ENCODE data around the gene FPR2.
"Not testable (repeated sequence)": the region's sequence is repeated elsewhere in the genome, so short reads cannot be mapped to it uniquely, and the experiment has no call there.

FPR2 gene

DNA sequence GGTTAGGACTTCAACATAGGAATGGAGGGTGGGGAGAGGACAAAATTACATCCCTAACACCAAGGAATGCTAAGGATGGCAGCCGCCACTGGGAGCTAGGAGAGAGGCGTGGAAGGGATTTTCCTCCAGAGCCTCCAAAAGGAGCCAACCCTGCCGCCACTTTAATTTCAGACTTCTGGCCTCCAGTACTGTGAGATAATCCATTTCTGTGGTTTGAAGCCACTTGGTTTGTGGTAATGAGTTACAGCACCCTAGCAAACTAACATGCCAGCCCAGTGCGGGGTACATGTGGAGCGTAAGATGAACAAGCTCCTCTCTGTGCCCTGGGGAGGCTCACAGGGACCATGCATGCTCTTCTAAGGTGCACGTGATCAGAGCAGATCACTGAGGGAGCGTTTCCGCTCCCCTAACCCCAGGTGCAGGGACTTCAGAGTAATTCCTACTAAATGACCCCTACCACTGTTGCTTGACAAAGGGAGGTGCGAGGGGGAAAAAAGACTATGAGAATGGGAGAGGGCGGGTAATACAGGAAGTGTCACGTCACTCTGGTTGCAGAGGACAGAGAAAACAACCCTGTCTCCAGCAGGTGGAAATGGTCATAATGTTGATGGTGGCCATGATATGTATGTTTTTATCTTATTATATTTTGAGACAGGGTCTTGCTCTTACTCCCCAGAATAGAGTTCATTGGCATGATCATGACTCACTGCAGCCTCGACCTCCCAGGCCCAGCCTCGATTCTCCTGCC lies 21.3 kb upstream of the FPR2 start:
- DNase-seq (ENCODE audit: low read depth) = no peak

DNA sequence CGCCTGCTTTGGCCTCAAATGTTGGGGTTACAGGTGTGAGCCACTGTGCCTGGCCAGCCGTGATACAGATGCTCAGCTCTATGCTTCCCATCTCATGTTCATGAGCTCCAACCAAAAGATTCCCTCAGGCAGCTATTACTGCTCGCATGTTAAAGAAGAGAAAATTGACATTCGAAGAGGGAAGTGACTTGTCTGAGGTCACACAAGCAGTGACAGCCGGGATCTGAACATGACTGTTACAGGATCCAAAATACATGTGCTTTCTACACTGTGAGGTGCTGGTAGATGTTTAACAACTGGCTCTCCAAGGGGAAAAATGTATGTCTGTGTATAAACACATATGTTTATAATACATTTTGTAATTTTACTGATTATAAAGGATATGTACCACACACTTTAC lies 20.6 kb upstream of the FPR2 start:
- no peak for DNase-seq (ENCODE audit: low read depth)

DNA sequence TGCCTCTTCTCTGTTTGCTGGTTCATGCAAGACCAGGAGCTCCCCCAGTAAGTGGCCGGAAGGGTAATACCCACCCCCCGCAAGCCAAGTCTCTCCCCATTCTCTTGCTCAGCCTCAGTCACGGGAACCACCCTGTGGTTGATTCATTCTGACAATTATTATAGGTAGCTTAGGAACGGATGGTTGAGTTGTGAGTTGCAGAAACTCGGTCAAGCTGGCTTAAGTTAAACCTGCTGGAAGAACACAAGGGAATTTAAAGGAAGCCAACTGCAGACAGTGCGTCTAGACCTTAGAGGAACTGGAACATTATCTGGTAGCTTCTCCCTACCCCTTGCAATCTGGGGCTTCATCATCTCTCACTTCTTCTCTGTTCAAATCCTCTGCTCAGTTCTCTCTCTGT lies 18.2 kb upstream of the FPR2 start:
- no peak for DNase-seq (ENCODE audit: low read depth)

DNA sequence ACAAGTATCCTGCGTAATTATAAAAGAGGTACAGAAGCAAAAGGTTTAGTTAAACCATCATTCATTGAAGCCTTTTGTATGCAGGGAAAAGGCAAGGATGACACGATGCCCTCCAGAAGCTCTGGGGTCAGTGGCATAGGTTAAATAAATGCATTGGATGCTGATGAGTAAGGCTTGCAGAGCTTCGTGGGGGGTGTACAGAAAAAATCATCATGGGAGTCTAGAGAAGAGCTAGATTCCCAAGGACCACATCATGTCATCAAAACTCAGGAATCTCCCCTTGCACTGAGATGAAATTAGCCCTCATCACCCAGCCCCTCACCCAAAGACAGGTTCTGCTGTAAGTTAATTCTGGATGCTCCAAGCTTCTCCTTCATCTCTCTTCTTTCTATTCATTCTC lies 17.6 kb upstream of the FPR2 start:
- DNase-seq (ENCODE audit: low read depth) = no peak

DNA sequence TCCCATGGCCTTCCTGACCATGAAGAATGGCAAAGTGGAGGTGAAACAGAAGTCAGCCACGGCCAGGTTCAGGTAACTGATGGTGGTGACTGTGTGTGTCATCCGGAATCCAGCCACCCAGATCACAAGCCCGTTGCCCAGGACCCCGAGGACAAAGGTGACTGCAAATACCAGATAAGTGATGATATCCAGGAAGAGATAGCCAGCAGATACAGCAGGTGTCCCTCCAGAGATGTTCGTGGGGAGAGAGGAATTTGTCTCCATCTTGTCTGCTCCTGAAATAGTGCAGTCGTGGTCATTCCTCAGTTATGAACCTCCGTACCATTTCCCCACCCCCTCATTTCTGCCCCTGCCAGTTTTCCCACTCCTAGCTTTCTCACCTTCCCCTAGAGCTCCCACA lies 14.2 kb upstream of the FPR2 start:
- no peak for DNase-seq (ENCODE audit: low read depth)

DNA sequence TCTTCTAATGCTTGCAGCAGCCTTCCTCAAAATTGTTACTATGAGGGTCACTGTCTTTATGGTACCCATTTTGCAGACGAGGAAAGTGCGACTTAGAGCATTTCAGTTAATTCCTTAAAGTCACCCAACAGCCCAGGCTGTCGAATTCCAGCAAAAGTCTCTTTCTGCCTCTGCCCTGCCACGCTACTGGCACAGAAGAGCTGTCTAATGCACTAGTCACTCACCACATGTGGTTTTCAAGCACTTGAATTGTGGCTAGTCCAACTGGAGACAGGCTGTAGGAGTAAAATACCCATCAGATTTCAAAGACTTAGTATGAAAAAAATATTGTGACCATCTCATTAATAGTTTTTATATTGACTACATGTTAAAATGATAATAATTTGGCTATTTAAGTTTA lies 11.0 kb upstream of the FPR2 start:
- no peak for DNase-seq (ENCODE audit: low read depth)

DNA sequence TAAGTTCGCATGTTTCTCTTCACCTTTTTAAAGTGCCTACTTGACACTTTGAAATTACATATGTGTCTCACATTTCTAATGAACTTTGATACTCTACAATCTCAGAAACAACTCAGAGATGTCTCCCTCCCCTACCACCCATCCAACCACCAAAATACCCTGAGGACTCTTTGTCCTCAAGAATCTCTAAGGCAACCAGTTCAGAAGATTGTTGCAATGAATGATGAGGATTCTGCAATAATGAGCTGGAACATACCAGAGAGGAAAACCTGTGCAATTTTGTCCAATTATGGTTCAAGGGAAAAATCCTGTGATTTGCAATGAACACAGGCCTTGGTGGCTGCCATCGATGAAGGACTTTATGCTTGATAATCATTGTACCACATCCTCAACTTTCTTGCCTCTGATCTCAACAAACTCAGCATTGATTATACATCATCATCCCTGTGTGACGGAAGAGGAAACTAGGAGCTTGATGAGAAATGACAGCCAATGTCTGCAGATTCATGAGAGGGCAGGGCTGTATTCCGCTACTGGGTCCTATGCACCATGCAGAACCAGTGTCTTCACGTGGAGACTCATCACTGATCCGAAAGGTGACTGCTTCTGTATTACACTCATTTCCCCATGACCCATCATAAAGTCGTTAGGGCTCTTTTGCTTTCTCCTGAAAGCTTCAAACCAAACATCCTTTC lies 10.4 kb upstream of the FPR2 start:
- DNase-seq (ENCODE audit: low read depth) = no peak

DNA sequence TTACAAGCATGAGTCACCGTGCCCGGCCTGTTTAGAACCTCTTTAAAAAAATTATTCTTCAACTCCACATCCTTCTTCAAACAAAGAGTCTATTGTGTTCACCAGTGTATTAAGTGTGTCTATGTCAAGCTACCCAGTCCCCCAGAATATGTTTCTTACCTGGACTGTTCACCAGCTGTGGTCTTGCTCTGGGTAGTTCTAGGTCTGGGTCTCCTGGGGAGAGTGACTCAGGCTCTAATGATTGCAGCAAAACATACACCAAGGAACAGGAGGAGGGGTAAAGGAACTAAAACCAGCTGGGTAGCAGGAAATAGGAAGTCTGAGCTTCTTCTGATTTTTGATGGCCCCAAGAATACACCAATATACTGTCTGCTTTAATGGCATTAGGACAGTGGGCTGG lies 9.3 kb upstream of the FPR2 start, which contains the start of gene FPR1:
FPR1 (minus strand) TSS at position 224 of the 400 bp plus-strand sequence. CDS start 4,884 bp downstream, outside the sequence.
- no peak for DNase-seq (ENCODE audit: low read depth)

DNA sequence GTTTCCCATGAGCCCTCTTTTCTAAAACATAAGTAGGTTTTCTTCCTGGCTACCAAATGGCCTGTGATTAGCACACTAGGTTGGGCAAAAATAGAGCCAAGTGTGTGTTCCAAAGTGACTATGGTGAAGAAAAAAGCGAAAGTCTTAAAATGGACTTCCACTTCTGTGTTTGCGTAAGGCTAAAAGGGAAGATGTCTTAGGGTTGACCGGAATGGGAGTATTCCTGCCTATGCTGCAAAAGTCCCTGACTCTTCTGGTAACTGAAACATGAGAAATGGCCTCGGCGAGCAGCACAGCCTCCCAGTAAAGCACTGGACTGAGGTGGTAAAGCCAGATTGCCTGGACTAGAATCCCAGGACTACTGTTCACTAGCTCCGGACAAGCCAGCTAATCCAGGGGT lies 6.9 kb upstream of the FPR2 start:
- DNase-seq (ENCODE audit: low read depth) = no peak

DNA sequence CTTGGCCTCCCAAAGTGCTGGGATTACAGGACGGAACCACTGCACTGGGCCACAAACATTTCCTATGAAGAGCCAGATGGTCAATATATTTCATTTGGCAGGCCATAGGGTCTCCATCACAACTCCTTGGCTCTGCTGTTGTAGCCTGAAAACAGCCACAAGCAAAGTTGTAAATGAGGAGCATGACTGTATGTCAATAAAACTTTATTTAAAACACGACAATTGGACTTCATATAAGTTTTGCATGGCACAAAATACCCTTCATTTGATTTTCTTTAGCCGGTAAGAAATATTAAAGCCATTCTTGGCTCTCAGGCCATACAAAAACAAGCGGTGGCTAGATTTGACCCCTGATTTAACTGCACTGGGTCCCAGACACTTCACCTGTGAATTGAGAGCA lies 6.2 kb upstream of the FPR2 start:
- DNase-seq (ENCODE audit: low read depth) = no peak

DNA sequence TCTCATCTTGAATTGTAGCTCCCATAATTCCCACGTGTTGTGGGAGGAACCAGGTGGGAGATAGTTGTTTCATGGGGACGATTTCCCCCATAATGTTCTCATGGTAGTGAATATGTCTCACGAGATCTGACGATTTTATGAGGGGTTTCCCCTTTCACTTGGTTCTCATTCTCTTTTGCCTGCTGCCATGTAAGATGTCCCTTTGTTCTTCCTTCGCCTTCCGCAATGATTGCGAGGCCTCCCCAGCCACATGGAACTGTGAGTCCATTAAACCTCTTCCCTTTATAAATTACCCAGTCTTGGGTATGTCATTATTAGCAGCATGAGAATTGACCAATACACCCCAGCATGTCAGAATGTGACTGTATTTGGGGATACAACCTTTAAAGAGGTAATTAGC lies 5.4 kb upstream of the FPR2 start:
- DNase-seq (ENCODE audit: low read depth) = no peak

DNA sequence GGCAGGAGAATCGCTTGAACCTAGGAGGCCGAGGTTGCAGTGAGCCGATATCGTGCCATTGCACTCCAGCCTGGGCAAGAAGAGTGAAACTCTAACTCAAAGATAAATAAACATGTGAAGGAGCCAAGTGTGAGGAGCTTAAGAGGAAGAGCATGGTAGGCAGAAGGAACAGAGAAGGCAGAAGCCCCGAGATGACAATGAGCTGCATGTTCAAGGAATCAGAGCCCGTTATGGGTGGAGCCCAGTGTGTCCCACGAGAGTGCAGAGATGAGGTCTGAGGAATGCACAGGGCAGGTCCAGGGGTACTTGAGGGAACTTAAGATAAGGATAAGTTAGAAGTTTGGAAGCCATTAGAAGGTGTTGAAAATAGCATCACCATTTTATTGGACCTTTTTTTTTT lies 716 bp downstream of the FPR2 start:
- DNase-seq (ENCODE audit: low read depth) = no peak

DNA sequence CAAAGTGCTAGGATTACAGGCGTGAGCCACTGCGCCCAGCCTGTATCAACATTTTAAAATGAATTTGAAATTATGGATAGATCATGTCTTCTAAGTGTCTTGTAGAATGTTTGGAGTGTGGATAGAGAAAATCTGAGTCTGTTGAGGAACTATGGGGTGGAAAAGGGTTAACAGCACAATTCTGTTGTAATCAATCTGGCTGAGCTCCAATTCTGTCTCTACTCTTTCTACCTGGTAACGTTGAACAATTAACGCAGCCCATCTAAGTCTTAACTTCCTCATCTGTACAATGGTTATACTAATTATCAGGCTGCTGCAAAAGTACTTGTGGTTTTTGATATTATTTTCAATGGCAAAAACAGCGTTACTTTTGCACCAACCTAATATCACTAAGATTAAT lies 4.1 kb downstream of the FPR2 start:
- DNase-seq (ENCODE audit: low read depth) = no peak

DNA sequence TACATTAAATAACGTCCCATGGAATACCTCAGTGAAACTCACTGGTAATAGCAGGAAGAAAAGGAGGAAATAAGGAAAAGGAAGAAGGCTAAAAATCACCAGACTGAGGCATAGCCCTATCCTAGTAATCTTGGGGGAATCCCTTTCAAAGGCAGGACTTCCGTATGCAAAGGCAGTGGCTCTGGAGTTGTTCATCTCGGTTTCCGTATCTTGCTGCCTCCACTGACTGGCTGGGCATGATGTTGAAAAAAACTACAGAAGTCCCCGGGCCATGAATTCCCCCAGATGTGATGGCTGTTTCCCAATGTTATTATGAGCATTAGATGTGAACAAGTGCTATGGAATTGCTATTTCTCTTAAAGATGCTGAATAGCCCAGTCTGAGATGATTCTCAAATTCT lies 5.5 kb downstream of the FPR2 start:
- no peak for DNase-seq (ENCODE audit: low read depth)

DNA sequence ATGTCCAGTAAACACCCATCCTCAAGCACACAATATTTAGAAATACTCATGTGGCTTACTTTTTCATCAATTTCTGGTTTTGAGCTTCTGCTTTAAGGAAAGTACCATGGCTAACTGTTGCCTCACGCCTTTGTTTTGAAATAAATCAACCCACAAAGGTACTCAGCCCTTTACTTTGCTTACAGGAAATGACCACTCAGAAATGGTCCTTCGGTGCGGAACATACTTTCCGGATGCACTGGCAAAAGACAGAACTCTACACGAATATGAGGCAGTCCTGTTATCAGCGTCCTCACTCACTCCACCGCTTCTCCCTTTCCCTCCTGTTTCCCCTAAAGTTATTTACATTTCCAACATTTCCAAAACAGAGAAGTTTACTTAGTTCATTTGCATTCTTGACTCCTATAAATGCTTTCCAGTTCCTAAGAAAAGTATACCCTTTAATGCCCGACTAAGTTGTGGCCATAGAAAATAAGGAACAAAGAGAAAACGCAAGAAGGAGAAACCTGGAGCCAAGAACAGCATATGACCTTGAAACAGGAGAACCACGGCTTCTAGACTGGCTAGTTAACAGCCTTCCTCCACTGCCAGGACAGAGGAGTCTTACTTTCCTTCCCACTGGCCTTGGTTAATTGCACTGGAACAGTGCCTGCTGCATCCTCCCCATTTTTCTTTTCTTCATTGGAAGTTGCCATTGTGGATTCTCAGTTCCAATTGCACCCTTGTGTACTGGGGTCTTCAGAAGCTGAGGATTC lies 10.6 kb downstream of the FPR2 start:
- DNase-seq (ENCODE audit: low read depth) = no peak

DNA sequence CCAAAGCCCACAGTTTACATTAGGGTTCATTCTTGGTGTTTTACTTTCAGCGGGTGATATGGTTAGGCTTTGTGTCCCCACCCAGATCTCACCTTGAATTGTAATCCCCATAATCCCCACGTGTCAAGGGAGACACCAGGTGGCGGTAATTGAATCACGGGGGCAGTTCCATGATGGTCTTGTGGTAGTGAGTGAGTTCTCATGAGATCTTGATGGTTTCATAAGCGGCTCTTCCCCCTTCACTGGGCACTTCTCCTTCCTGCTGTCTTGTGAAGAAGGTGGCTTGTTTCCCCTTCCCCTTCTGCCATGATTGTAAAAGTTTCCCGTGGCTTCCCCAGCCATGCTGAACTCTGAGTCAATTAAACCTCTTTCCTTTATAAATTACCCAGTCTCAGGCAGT lies 12.0 kb downstream of the FPR2 start:
- DNase-seq (ENCODE audit: low read depth) = no peak

DNA sequence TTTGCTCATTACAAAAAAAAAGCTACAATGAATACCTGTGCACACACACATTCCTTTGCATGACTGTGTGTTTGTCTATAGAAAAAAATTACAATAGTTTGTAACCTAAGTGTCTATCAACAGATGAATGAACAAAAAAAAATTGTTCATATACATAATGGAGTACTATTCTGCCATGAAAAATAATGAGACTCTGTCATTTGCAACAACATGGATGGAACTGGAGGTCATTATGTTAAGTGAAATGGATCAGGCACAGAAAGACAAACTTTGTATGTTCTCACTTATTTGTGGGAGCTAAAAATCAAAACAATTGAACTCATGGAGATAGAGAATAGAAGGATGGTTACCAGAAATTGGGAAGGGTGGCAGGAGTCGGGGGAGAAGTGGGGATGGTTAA lies 15.6 kb downstream of the FPR2 start:
- DNase-seq (ENCODE audit: low read depth) = not testable (repeated sequence)

DNA sequence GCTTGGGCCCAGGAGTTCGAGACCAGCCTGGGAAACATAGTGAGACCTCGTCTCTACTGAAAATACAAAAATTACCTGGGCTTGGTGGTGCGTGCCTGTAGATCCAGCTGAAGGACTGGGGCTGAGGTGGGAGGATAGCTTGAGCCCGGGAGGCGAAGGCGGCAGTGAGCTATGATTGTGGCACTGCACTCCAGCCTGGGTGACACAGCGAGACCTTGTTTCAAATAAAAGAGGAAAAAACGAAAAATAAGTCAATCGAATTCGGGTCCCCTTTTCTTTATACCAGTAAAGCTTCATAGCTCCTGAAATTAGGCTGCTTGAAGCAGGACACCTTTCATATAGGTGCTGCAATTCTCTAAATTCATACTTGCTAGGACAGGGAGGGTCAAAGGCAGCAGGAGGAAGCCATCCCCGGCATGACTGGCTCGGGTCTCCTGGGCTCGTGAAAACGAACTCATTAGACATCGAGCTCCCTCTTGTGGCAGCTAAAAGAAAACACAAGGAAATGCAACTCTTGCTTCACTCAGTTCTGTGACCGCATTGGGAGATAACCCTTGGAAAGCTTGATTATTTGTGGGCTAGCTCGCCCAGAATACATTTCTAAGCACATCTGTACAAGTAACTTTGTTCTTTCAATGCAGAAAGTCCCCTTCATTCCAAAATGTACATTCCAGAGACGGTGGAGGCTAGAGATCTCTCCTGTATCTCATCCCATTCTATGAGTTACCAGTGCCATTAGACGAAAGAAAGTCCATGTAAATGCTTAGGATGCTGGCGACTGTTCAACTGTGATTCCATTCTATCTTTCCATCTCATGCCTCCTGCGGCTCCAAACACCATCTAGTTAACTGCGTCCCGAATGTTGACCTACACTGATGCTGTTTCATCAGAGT lies 16.8 kb downstream of the FPR2 start:
- no peak for DNase-seq (ENCODE audit: low read depth)

DNA sequence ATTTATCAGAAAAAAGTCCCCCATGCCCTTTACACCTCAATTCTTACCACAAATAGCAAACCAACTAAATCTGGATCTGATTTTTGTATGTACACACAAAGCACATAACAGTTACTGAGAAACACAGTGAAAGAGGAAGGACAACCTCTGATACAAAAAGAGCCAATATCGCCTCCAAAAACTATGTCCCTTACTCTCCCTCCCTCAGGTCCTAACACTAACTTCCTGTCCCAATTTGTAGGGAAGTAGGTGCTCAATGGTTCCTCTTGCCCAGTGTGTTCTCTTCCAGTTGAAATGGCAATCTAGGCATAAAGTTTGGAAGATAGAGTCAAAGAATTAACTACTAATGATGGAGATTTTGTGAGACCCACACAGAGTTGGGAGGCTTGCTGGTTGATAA lies 18.2 kb downstream of the FPR2 start:
- no peak for DNase-seq (ENCODE audit: low read depth)

DNA sequence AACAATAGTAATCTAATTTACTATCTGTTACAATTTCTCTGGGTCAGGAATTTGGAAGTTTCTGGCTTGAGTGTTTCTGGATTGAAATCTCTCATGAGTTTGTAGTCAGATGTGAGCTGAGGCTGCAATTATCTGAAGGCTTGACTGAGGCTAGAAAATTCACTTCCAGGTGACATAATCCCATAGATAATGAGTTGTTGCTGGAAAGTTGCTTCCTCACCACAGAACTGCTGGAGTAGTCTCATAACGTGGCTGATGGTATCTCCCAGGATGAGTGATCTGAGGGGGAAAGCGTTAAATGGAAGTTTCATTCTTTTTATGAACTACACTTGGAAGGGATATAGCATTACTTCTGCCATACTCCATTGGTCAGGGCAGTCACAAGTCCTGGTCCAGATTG lies 18.7 kb downstream of the FPR2 start:
- DNase-seq (ENCODE audit: low read depth) = no peak

DNA sequence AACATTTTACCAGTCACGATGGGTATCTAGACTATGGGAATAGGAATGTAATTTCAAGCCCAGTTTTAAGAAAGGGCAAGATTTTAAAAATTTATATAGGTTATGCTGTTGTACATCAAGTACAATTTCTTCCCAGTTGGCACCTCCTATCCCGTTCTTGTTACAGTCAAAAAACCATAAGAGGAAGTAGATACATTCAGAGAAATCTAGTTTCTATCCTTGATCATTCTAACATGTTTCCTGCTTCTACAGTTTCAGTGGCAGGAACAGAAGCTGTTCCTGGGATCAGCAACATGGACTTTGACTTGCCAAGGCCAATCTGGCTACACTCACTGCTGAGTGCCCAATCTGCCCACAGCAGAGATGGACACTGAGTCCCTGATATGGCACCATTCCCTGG lies 19.3 kb downstream of the FPR2 start:
- no peak for DNase-seq (ENCODE audit: low read depth)

DNA sequence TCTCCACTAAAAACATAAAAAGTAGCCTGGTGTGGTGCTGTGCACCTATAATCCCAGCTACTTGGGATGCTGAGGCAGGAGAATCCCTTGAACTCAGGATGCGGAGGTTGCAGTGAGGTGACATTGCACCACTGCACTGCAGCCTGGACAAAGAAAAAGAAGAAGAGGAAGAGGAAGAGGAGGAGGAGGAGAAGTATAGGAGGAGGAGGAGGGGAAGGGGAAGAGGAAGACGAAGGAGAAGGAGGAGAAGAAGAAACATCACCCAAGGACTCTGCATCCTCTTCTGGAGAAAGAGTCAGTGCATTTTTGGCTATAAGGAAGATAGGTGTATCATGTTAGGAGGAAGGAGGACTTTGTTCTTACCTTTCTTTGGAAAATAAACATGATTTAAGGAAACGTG lies 21.0 kb downstream of the FPR2 start:
- DNase-seq (ENCODE audit: low read depth) = no peak

Data from stimulated activated CD8-positive, alpha-beta memory T cell treated with anti-CD3 and anti-CD28 coated beads, Interleukin-4, amount 100 ng/mL, for 24 hours (primary cell).